Stimulated activated naive CD4-positive, alpha-beta T cell treated with Interleukin-2 at 50 U/mL for 16 hours (primary cell): Measurements from ENCODE around the gene DPP8.

Experiments
- DNase-seq: peaks from one replicate; lab custom pipeline; 2025; lab: John Stamatoyannopoulos, UW

The DPP8 gene

DNA sequence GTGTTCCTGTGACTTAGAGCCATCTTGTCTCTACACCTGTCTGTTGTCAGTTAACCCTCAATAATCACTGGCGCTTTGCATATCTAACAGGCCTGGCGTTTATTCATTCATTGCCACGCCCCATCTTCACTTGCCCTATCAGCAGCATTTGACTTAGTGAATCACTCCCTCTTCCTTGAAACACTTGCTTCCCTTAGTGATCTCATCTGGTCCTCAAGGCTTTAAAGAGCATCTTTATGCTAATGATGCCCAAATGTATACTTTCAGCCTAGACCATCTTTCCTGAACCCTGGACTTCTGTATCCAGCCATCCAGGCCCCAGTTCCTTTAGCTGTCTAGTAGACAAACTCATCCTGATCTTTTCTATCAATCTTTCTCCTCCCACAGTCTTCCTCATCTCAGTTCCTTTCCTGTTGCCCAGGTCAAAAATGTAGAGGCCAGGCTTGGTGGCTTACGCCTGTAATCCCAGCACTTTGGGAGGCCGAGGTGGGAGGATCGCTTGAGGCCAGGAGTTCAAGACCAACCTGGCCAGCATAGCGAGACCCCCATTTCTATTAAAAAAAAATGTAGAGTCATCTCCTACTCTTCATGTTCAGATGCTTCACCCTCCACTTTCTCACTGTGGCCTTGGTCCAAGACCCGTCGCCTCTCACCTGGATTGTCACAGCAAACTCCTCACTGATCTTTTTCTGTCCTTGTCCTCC lies 93.4 kb downstream of the DPP8 start:
- DNase-seq = no peak

DNA sequence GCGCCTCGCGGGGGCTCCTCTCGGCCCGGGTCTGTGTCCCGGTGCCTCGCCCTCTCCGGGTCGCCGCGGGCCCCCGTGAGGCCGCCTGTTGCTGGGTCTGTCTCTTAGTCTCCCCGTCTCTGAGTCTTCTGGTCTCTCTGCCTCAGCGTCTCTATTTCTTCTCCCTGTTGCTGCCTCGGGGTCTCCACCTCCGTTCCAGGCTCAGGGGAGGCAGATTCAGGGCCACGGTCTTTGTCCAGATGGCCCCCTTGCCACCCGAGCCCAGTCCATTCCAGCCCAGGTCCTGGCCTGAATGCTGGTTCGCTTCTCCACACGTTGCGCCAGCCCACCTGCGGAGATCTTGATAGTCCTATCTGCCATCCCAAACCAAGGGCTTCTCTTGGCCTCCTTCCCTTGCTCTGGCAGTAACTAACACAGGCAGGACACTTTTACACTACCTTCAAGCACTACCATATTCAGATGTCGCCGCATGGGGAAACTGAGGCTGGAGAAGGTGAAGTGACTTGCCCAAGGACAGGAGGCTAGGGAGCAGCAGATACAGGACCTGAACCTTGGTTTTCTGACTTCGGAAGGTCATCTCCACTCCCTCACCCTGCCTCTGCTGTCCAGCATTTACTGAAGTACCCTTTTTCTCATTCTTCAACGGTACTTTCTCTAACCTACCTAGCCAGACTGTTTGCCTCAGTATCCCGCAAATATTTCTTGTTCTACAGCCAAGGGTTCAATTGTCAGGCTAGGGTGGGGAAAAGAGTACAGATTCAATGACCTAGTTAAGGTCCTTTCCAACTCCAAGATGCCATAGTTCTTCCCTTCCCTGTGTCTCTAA lies 94.1 kb downstream of the DPP8 start:
- DNase-seq = no peak

DNA sequence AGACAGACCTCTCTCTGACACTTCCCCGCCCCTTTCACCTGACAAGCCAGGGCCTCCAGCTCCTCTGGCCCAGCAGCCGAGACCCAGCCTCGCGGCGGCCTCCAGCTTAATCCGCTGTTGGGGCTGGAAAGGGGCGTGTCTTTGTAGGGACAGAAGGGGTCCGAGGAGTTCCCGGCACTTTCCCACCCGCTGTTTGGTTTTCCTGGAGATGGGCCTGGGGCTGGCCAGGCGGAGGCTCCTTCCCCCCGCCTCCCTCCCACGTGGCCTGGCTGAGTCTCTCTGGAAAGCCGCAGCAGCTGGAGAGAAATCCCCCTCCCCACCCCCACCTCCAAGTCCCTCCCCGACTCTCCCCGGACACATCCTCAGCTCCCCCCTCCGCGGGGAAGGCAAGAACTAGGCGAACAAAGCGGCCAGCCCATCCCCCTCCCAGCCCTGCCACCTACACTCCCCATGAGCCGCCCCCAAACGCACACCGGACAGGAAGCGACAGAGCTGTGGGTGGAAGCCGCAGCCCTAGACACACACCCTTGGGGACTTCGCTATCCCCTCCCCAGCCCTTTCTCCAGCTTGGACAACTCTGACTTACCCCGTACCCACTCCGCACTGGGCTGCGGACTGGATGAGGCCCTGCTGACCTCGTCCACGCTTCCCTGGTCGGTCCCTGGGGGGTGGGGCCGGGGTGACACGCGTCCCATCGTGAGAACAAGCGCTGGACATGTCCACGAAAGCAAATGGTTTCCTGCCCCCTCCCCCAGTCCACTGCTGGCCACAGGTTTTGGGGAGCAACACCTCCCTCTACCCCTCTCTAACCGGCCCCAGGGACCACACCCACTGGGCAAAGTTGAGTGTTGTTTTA lies 95.9 kb downstream of the DPP8 start:
- DNase-seq = no peak

DNA sequence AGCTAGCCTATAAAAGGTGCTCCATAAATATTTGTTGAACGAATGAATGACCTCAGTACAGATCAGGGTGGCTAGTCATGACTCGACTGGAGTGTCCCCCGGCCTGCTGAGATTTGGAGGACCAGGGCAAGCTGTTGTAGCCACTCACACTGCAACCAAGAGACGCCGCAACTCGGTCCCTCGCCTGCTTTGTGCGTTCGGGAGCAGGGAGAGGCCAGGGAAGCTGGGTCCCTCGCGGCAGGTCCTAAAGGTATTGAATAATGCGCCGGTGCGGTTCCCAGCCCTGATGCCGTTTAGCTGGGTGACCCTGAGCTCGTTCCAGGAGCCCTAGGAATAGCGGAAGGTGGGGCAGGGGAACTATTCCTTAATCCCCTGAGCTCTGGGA lies 96.5 kb downstream of the DPP8 start:
- DNase-seq = no peak

DNA sequence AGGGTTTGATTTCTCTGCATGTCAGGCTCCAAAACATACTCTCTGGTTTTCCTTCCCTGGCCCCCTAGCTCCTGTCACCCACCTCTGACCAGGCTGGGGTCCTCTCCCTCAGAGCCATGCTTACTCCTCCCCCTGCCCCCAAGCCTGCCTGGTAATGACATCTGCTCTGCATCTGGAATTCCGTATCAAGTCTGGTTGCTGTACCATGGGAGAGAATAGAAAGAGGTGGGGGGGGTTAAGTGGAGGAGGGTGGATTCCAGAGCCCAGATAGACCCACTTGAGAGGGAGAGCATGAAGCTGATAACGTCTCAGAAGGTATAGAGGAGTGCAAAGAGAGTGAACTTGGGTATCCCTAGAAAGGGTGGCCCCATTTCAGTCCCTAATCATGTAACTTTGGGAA lies 98.9 kb downstream of the DPP8 start:
- no peak for DNase-seq

DNA sequence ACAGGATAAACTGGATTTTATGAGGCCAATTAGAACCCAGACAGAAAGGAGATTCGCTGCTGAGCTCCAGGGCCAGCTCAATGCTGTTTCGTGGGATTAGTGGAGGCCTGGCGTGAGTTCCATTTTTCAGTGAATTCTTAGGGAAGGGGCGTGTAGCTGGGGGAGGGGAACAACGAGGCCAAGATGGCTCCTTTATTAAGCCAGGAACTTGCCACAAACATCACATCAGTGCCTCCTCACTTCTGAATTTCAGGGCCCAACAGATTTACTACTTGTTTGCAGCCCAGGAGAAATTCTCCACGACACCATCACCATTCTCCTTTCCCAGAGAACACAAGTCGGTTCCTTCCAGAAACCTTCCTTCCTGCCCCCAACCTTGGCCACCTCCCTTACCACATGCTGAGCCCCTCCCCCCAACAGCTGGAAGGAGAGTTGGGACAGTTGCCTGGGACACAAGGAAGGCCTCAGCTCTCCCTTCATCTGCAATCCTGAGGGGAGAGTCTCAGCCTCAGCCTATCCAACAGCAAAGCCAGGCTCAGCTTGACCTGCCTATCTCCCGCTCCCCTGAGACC lies 100.6 kb downstream of the DPP8 start:
- no peak for DNase-seq

DNA sequence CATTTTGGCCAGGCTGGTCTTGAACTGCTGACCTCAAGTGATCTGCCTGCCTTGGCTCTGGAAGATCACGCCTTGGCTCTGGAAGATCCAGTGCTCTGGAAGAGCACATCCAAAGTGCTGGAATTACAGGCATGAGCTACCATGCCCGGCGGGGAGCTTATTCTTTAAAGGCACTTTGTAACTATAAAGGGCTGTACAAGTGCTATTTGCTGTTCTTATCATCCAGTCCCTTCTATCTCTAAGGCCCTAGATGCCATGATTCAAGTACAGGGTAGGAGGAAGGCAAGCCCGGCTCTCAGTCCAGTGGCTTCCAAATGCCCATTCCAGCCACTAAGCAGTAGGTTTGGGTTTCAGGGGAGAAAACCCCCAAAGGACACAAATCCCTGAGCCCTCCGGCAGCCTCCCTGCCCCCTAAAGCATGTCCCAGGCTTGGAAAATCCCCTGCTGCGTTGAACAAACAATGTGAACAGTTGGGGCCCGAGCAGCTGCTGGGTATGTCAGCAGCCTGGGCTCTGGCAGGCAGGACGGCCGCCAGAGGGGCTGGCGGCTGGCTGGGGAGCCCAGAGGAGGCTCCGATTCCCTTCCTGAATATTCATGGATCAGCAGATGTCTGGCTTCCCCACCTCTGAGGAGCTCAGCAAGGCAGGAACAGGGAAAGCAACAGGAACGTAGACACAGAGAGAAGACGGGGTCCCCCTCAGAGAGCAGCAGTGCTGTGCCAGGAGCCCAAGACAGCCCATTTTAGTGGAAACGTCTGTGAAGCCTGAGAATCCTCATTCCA lies 102.5 kb downstream of the DPP8 start:
- no peak for DNase-seq

GRCh38 chr15:65413760-65414144 lies 103.7 kb downstream of the DPP8 start:
- no peak for DNase-seq

GRCh38 chr15:65413051-65413759 lies 104.3 kb downstream of the DPP8 start:
- DNase-seq = no peak

GRCh38 chr15:65412556-65412955 lies 104.9 kb downstream of the DPP8 start:
- DNase-seq = no peak

DNA sequence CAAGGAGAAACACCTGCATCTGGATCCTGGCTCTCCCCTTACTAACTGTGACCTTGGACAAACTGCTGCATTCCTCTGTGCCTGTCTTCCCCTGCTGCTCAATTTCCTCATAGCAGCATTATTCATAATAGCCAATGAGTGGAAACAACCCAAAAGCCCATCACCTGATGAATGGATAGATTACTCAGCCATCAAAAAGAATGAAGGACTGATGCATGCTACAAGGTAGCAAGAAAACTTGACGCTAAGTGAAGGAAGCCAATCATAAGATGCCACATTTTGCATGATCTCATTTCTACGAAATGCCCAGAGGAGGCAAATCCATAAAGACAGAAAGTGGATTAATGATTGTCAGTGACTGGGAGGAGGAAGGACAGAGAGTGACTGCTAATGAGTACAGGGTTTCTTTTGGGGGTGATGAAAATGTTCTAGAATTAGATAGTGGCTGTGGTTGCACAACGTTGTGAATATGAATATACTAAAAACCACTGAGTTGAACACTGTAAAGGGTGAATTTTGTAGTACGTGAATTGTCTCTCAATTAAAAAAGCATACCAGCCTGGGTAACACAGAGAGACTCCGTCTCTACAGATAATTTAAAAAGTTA lies 105.9 kb downstream of the DPP8 start:
- DNase-seq = no peak

- DNase-seq = no peak
Measured at GRCh38 chr15:65410972-65411371, 106.5 kb downstream of the DPP8 start.

DNA sequence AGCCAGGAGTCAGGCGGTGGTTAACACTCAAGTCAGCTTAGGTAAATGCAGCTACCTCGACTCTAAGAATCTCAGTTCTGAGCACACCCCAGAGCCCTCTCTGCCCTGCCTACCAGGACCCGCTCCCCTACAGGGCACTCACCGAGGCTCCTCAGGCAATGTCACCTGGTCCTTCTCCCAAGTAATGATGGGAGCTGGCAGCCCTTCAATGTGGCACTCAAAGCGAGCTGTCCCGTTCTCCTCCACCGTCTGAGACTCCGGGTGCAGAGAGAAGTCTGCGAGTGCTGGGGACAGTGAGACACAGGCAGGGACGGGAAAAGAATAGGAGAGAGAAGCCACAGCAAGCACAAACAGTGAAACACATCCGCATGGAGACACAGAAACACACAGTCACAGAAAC lies 107.5 kb downstream of the DPP8 start:
- no peak for DNase-seq

DNA sequence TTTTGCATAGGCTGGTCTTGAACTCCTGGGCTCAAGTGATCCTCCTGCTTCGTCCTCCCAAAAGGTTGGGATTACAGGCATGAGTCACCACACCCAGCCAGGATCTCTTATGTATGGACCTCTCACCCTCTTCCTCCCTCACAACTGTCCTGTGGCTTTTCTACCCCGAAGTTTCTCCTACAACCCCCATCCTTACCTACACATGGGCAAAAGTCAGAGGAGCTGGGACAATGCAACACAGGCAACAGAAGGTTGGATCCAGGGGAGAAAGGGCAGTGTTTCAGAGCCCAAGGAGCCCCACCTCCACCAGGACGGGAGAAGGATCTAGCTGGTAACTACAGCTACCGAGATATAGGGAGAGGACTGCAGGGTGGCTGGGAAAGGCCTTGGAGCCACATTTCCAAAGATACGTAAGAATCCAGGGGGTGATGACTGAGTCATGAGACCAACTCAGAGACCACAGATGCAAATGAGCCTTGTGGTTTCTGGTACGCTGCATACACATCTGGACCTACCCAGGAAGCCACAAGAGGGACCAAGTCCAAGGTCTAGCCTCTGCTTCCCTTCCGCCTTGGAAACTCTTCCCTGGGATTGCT lies 108.4 kb downstream of the DPP8 start:
- no peak for DNase-seq

GRCh38 chr15:65408324-65409035 lies 109.0 kb downstream of the DPP8 start:
- DNase-seq = no peak

GRCh38 chr15:65406424-65407000 lies 111.0 kb downstream of the DPP8 start:
- no peak for DNase-seq

DNA sequence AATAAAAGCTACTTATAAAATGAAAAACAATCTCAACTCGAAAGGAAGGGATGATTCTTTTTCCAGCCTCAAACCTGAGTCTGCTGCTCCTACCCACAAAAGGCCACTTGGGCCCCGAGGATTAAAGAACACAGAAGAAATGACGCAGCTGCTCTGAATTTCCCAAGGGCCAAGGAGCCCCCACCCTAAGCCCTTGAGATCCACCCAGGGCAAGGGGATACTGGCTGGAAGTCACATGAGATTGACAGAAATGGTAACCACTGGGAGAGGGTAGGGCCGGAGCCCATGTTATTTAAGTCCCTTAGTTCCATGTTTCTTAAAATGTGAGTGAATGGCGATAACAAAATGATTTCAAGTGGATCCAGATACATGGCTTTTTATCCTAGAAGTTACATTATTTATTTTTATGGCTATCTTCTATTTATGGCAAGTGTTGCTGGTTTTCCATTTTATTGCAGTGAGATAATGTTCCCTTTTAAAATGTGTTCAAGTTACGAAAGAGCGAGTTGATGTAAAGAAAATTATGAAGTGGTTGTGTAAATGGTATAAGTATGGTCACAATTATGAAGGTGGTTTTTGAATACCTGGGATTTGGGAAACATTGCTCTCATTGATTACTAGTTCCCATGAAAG lies 111.6 kb downstream of the DPP8 start:
- no peak for DNase-seq

GRCh38 chr15:65404186-65404872 lies 113.2 kb downstream of the DPP8 start:
- no peak for DNase-seq
